Measurements from ENCODE around the gene EVI5. TPM values are rescaled to one million over a fixed set of nuclear protein-coding genes. Genes with fewer than 3 reads are reported as not detected.

The EVI5 gene
- total and polyA plus RNA-seq, 12 donors = 4.6 to 46.2 (median 24.6) TPM

- no peak for DNase-seq
- H3K4me3 ChIP-seq = no peak overlapping the region
- WGBS, 2 donors = 77 to 86% methylated on average over 6 of the region's 6 CpGs
- H3K4me1 ChIP-seq = peaks cover 0 to 8% (median 0%) of the 10 kb centered on the region in 9 donors
- no peaks in the 10 kb centered on the region for H3K9me3 ChIP-seq
- no peak for ATAC-seq
- TF ChIP-seq CTCF (IDR thresholded peaks at IDR 0.05) = no peak
- H3K27ac ChIP-seq = no peak overlapping the region
- H3K27me3 ChIP-seq = no peaks in the 10 kb centered on the region
- no peaks in the 10 kb centered on the region for H3K36me3 ChIP-seq
- intact Hi-C loops (cut with DNase I) = no loop called here
Measured at GRCh38 chr1:92711473-92712165, 73.3 kb downstream of the EVI5 start.

- intact Hi-C loops (cut with DNase I) = no loop called here
- TF ChIP-seq CTCF (IDR thresholded peaks at IDR 0.05) = no peak
Measured at GRCh38 chr1:92709738-92710137, 75.2 kb downstream of the EVI5 start.

GRCh38 chr1:92708368-92708950, 76.4 kb downstream of the EVI5 start:
- 78 to 87% methylated on average over 2 of the region's 2 CpGs for WGBS, 2 donors

More at GRCh38 chr1:92709738-92710137, 75.2 kb downstream of the EVI5 start:
- no peak for DNase-seq
- no peaks in the 10 kb centered on the region for H3K9me3 ChIP-seq
- 85% methylated on average over 4 of the region's 4 CpGs for WGBS, 2 donors
- no peaks in the 10 kb centered on the region for H3K36me3 ChIP-seq
- H3K27ac ChIP-seq = no peak overlapping the region
- no peak overlapping the region for H3K4me3 ChIP-seq
- peaks cover 0 to 21% (median 7%) of the 10 kb centered on the region in 9 donors for H3K4me1 ChIP-seq
- ATAC-seq = no peak
- no peaks in the 10 kb centered on the region for H3K27me3 ChIP-seq

GRCh38 chr1:92707709-92708108, 77.2 kb downstream of the EVI5 start:
- H3K36me3 ChIP-seq = peaks cover 0 to 7% (median 0%) of the 10 kb centered on the region in 9 donors
- H3K27me3 ChIP-seq = no peaks in the 10 kb centered on the region
- H3K9me3 ChIP-seq = no peaks in the 10 kb centered on the region
- TF ChIP-seq CTCF (IDR thresholded peaks at IDR 0.05) = no peak
- no peak overlapping the region for H3K27ac ChIP-seq
- 98% methylated on average over 2 of the region's 2 CpGs for WGBS, 2 donors
- peaks cover 0 to 21% (median 7%) of the 10 kb centered on the region in 9 donors for H3K4me1 ChIP-seq
- DNase-seq (no peak), ATAC-seq (no peak)
- no peak overlapping the region for H3K4me3 ChIP-seq
- intact Hi-C loops (cut with DNase I) = no loop called here

More at GRCh38 chr1:92708368-92708950, 76.4 kb downstream of the EVI5 start:
- no peak for TF ChIP-seq CTCF (IDR thresholded peaks at IDR 0.05)
- Histone ChIP-seq H3K27ac (no peak overlapping the region), H3K9me3 (no peaks in the 10 kb centered on the region), H3K4me1 (peaks cover 0 to 21% (median 7%) of the 10 kb centered on the region in 9 donors), H3K4me3 (no peak overlapping the region), H3K27me3 (no peaks in the 10 kb centered on the region), H3K36me3 (peaks cover 0 to 7% (median 0%) of the 10 kb centered on the region in 9 donors)
- DNase-seq = no peak
- intact Hi-C loops (cut with DNase I) = no loop called here
- no peak for ATAC-seq
